Right kidney (tissue), 1 donor: Measurements from ENCODE around the gene FAM222A.
A peak's percentile ranks its signal among the peaks of the same experiment; 100 is the strongest.

Experiments used
- DNase-seq: peaks from one replicate; pipeline ENCODE4 v3.0.0-alpha.2; 2016

FAM222A gene

GRCh38 chr12:109725321-109726105, 11.9 kb downstream of the FAM222A start:
- DNase-seq = no peak

- DNase-seq = no peak
Measured at GRCh38 chr12:109726106-109726497, 12.5 kb downstream of the FAM222A start.

GRCh38 chr12:109726511-109727038, 12.9 kb downstream of the FAM222A start:
- DNase-seq = no peak

GRCh38 chr12:109727039-109727723, 13.6 kb downstream of the FAM222A start:
- DNase-seq = no peak

- DNase-seq = no peak
Measured at GRCh38 chr12:109727746-109728726, 14.4 kb downstream of the FAM222A start.

- DNase-seq = no peak
Measured at GRCh38 chr12:109728921-109729320, 15.3 kb downstream of the FAM222A start.

- DNase-seq = no peak
Measured at GRCh38 chr12:109729371-109729781, 15.8 kb downstream of the FAM222A start.

- no peak for DNase-seq
Measured at GRCh38 chr12:109729801-109730200, 16.2 kb downstream of the FAM222A start.

GRCh38 chr12:109730306-109731145, 16.9 kb downstream of the FAM222A start:
- no peak for DNase-seq

- no peak for DNase-seq
Measured at GRCh38 chr12:109731231-109731731, 17.7 kb downstream of the FAM222A start.

- DNase-seq = no peak
Measured at GRCh38 chr12:109731806-109732205, 18.2 kb downstream of the FAM222A start.

GRCh38 chr12:109732321-109733305, 19.0 kb downstream of the FAM222A start:
- peak; percentile 1 for DNase-seq

- DNase-seq = no peak
Measured at GRCh38 chr12:109734219-109735000, 20.8 kb downstream of the FAM222A start.

GRCh38 chr12:109735051-109735521, 21.5 kb downstream of the FAM222A start:
- DNase-seq = no peak

GRCh38 chr12:109735825-109736551, 22.4 kb downstream of the FAM222A start:
- no peak for DNase-seq

- peak; percentile 68 for DNase-seq
Measured at GRCh38 chr12:109736552-109737108, 23.0 kb downstream of the FAM222A start.

GRCh38 chr12:109737126-109737525, 23.5 kb downstream of the FAM222A start:
- no peak for DNase-seq

- DNase-seq = no peak
Measured at GRCh38 chr12:109737631-109738030, 24.0 kb downstream of the FAM222A start.
